Colonic mucosa (tissue), 4 donors: ENCODE measurements around the gene GNPAT. TPM values are rescaled to one million over a fixed set of nuclear protein-coding genes. Genes with fewer than 3 reads are reported as not detected.

Experiments
- DNase-seq: peaks from one replicate; pipeline ENCODE4 v3.0.0-alpha.2; 2020
- H3K27ac ChIP-seq: fragments of 200-600 bp; one replicate; pipeline ENCODE4 v1.8.0; 2021
- H3K27me3 ChIP-seq: fragments of 200-600 bp; one replicate; pipeline ENCODE4 v1.8.0; 2021
- H3K36me3 ChIP-seq: fragments of 200-600 bp; one replicate; pipeline ENCODE4 v1.8.0; 2021
- H3K4me1 ChIP-seq: fragments of 200-600 bp; one replicate; pipeline ENCODE4 v1.8.0; 2021; ENCODE audit warnings: mild to moderate bottlenecking
- H3K4me3 ChIP-seq: fragments of 200-600 bp; one replicate; pipeline ENCODE4 v1.8.0; 2021
- H3K9ac ChIP-seq, 2 donors: one replicate each; pipeline ENCODE4 v1.7.0; 2013; ENCODE audit warnings: control low read depth in 2 of 2, low read depth in 2 of 2, low read length in 2 of 2
- H3K9me3 ChIP-seq: fragments of 200-600 bp; one replicate; pipeline ENCODE4 v1.8.0; 2021
- CTCF ChIP-seq: fragments of 200-600 bp; IDR thresholded peaks from one replicate; pipeline ENCODE4 v1.8.0; 2022; ENCODE audit warnings: antibody characterized with exemption, mild to moderate bottlenecking
- intact Hi-C: fragments of 100-400 bp; cut with DNase I; formaldehyde crosslinking; loops from one replicate; pipeline ENCODE4 v1.14.1; 2022
- total RNA-seq, 2 donors: library from RNA; stranded (reverse); fragmentation: NEBNext Ultra II Directional in 1 of 2; extraction: Animal tissue kit (Norgen Biotek cat#: 25700) in 1 of 2; gene quantifications; one replicate each; pipeline ENCODE4 v1.2.1, GENCODE V29; 2021
- donor health status: healthy.
- donor health status: DM: no; HTN: no; CAD: no.
- donor health status: DM: no; HTN: no; CAD: no.

GNPAT gene
- total RNA-seq, 2 donors from 2014 or later = 34.9 to 40.5 TPM

GRCh38 chr1:231201979-231202633 lies 38.9 kb upstream of the GNPAT start:
- no peak overlapping the region for H3K9ac ChIP-seq
- intact Hi-C loops = no loop called here
- no peaks in the 10 kb centered on the region for H3K4me1 ChIP-seq
- H3K36me3 ChIP-seq = no peaks in the 10 kb centered on the region
- no peak for DNase-seq
- no peaks in the 10 kb centered on the region for H3K27me3 ChIP-seq
- TF ChIP-seq CTCF = no peak
- no peak overlapping the region for H3K27ac ChIP-seq
- H3K9me3 ChIP-seq = no peaks in the 10 kb centered on the region
- no peak overlapping the region for H3K4me3 ChIP-seq

- Histone ChIP-seq H3K9me3 (no peaks in the 10 kb centered on the region), H3K4me1 (no peaks in the 10 kb centered on the region), H3K36me3 (no peaks in the 10 kb centered on the region), H3K4me3 (no peak overlapping the region), H3K27ac (no peak overlapping the region), H3K9ac (no peak overlapping the region), H3K27me3 (no peaks in the 10 kb centered on the region)
- no peak for TF ChIP-seq CTCF
- DNase-seq = no peak
- intact Hi-C loops = no loop called here
These were observed 37.6 kb upstream of the GNPAT start for GRCh38 chr1:231203259-231204057.

- DNase-seq = no peak
- no peak overlapping the region for H3K27ac ChIP-seq
- no peak overlapping the region for H3K9ac ChIP-seq
- no peaks in the 10 kb centered on the region for H3K27me3 ChIP-seq
- no peak overlapping the region for H3K4me3 ChIP-seq
- intact Hi-C loops = loop anchor here (5.0 kb wide), 1 partner anchor 290 kb away; no protein-coding TSS in a partner anchor
- H3K9me3 ChIP-seq = no peaks in the 10 kb centered on the region
- TF ChIP-seq CTCF = no peak
- no peaks in the 10 kb centered on the region for H3K4me1 ChIP-seq
- no peaks in the 10 kb centered on the region for H3K36me3 ChIP-seq
These were observed 34.2 kb upstream of the GNPAT start for GRCh38 chr1:231206856-231207255.

- no peaks in the 10 kb centered on the region for H3K27me3 ChIP-seq
- H3K9me3 ChIP-seq = no peaks in the 10 kb centered on the region
- no peak overlapping the region for H3K4me3 ChIP-seq
- H3K9ac ChIP-seq = no peak overlapping the region
- TF ChIP-seq CTCF = no peak
- no peaks in the 10 kb centered on the region for H3K4me1 ChIP-seq
- no peak overlapping the region for H3K27ac ChIP-seq
- H3K36me3 ChIP-seq = no peaks in the 10 kb centered on the region
- intact Hi-C loops = loop anchor here (5.0 kb wide), 1 partner anchor 290 kb away; no protein-coding TSS in a partner anchor
- DNase-seq = no peak
These were observed 33.6 kb upstream of the GNPAT start for GRCh38 chr1:231207437-231207836.

GRCh38 chr1:231208980-231209379 lies 32.0 kb upstream of the GNPAT start:
- intact Hi-C loops = loop anchor here (5.0 kb wide), 1 partner anchor 292 kb away; no protein-coding TSS in a partner anchor
- H3K27ac ChIP-seq = no peak overlapping the region
- DNase-seq = no peak

More at GRCh38 chr1:231208980-231209379, 32.0 kb upstream of the GNPAT start:
- Histone ChIP-seq H3K27me3 (no peaks in the 10 kb centered on the region), H3K36me3 (no peaks in the 10 kb centered on the region), H3K4me1 (no peaks in the 10 kb centered on the region), H3K9ac (no peak overlapping the region), H3K4me3 (no peak overlapping the region), H3K9me3 (no peaks in the 10 kb centered on the region)
- no peak for TF ChIP-seq CTCF
